ENCODE data around the gene IL1RAPL2.
"Not testable (repeated sequence)": the region's sequence is repeated elsewhere in the genome, so short reads cannot be mapped to it uniquely, and the experiment has no call there.

Gene IL1RAPL2

DNA sequence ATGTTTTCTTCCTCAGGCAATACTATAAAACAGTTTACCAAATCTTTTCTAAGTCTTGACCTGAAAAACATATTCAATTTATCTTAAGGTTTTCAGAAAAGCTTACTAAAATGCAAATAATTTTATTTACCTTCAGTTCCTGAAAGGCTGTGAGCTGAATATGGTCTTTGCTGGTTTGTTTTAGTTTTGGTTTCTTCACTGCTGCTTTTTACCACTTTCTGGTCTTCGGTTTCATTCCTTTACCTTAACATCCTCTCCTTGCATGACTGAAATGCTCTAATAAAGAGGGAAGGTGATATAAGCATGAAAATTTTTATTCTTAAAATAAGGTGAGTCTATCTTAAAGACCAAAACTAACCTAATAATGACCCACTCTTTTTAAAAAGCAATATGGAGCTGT lies 1159.2 kb downstream of the IL1RAPL2 start:
- DNase-seq: no peak

DNA sequence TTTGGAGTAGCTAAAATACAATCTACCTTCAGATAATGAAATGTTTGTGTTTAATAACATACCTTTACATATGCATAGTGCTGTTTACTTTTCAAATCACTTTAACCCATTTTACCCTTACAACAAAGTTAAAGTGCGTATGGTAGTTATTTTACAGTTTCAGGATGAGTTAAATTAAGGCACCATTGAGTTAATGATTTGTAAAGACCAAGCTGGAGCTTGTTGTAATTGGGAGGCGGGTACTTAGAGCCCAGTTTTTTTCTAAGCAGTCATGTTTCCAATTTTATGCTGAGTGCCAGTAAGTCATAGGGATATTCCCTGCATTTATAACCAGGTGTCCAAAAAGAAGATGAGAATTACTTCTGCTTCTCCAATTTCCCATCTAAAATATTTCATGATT lies 1172.2 kb downstream of the IL1RAPL2 start:
- no peak for DNase-seq

DNA sequence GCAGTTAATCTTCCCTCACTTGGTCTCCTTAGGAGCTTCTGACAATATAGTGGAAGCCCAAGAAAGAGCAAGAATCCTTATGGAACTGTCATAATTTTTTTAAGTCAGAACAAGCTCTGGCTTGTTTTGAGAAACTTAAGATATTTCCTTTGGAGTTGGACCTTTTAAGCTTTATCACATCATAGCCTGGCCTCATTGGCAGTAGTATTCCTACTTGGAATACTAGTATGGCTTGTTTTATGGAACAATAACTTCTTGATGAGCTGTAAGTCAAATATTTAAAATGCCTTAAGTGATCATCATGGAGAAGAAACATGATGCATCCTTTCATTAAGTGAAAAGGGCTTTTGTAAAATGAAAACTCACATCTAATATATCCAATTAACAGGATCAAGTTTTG lies 1178.3 kb downstream of the IL1RAPL2 start:
- DNase-seq: no peak

DNA sequence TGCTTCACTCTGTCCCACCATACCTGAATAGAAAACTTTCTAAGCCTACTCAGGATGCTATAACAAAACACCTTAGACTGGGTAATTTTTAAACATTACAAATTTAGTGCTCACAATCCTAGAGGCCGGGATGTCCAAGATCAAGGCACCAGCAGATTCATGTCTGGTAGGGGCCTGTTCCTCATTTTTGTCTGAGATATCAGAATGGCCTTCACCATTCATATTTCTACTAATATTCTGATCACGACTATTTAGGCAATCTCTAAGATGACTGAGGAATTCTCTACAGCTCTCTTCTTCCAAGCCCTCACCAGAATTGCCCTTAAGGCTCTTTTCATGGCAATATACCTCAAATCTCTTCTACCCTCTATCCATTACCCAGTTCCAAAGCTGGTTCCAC lies 1178.9 kb downstream of the IL1RAPL2 start:
- no peak for DNase-seq

DNA sequence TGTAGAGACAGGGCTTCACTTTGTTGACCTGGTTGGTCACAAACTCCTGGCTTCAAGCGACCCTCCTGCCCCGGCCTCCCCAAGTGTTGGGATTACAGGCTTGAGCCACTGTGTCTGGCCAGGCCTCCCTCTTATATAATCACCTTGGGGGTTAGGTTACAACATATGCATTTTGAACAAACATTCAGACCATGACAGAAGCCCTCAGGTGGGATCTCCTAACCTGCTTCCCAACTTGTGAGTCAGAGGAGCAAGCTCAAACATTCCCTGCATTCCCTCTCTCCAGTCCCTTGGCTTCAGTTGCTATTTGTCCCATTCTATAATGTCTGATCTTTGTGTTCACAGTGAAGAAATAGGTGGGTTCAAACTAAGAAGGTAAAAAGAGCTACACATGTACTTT lies 1179.9 kb downstream of the IL1RAPL2 start:
- no peak for DNase-seq

DNA sequence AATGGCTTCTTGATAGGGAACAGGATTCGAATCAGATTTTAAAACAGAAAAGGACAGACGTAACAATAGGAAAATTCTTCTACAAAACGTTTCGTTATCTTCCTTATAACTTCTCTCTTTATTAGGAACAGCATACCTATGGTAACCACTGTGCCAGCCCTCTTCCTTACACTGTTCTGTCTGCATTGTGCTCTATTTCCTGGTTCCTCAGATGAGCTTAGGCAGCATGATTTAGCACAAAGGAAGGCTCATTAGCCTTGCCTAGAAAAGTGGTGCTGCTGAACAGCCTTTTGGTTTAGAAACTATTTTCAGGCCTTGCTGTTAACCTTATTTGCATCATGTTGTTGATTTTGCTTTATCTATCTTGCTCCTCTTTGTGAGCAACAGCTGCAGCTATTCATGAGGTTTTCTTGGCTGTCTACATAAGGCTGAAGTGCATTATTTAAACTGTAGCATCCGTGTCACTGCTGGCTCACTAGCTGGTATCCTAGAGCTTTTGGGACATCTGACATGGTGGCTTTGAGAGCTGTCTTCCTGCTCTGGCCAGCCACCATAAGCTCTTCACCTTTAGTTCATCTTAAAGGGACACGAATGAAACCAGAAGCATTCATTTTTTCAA lies 1186.4 kb downstream of the IL1RAPL2 start:
- no peak for DNase-seq

DNA sequence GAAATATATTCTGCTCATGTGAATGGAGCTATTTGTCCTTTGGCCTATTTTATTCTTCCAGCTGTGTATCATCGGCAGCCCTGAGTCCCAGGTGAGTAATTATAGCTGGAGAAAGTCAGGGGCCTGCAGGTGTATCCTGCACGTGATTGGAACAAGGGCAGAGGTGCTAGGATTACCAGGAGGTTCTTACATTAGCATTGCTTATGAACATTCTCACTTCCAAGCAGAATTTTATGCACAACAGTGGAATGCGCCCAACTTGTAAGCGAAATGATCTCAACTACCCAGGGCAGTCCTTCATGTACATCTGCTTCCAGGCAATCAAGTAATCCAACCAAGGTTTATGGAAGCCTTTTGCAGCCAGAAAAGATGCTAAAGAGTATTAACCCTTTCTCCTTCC lies 1187.4 kb downstream of the IL1RAPL2 start:
- no peak for DNase-seq

DNA sequence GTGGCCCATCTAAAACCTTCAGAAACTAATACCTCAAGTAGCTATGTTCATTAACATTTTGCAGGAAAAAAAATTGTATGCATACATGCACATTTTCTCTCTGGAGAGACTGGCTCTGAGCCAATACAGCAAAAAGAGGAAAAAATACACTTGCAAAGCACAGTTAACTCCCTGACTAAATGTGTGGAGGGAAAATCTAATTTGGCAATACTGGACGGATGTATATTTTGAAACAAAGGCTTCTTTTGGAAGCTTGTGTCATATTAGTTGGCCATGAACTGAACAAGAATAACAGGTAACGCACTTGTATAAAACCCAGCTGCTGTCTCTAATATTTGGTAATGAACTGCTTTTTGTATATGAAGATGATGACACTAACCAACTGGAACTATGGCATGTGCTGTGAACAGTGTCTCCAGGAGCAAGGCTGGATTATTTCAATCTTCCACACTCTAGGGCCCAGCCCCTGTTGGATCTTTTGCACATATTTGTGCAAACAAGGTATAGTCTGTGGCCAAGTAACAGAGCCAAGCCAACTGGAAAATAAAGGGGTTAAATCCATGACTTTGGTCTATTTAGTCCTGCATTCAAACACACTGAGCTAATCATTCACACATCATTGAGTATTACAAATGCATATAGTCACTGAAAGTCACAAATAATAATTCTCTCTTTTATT lies 1188.4 kb downstream of the IL1RAPL2 start:
- DNase-seq: no peak

DNA sequence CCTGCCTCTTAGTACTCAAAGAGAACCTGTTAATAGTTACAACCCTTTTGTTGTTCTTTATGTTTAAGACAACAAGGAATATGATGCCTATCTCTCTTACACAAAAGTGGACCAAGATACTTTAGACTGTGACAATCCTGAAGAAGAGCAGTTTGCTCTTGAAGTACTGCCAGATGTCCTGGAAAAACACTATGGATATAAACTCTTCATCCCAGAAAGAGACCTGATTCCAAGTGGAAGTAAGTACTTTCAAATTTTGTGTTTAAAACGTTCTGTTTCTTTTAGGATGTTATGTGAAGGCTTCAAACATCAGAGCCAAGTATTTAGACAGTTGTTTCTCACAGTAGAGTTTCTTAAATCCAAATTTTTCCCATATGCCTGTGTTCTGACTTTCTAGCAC lies 1189.1 kb downstream of the IL1RAPL2 start:
- DNase-seq: no peak

DNA sequence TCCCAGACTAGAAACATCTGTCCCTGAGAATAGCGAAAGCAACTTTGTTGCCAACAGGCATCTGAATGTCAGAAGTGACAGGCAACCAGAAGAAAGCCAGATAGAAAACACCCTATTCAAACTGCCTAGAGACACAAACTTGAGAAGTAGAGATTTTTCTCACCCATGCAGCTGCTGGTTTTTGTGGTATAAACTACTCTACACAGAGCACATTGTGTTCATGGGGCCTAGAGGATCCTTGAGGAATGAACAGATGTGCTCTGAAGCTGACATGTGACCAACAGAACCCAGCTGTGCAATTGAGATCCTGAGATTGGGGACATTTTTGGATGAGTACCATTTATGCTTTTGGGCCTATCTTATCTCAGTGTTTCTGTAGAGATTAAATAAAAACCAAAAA lies 1192.8 kb downstream of the IL1RAPL2 start:
- no peak for DNase-seq

DNA sequence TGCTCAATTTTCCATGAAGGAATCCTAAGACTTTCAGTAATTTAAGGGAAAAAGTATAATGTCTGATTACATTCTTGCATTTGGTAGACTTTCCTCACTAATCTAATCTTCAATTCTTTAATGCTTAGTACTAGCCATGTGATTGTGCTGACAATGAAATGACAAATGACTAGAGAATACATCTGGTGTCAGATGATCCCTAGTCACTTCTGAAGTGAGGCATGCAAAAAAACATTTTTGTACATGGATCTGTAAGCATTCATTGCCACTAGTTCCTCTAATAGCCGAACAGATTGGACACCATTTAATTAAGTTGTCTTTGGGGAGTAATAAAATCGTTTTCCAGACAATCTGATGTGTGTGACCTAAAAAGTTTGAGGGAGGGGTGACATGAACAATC lies 1193.6 kb downstream of the IL1RAPL2 start:
- no peak for DNase-seq

DNA sequence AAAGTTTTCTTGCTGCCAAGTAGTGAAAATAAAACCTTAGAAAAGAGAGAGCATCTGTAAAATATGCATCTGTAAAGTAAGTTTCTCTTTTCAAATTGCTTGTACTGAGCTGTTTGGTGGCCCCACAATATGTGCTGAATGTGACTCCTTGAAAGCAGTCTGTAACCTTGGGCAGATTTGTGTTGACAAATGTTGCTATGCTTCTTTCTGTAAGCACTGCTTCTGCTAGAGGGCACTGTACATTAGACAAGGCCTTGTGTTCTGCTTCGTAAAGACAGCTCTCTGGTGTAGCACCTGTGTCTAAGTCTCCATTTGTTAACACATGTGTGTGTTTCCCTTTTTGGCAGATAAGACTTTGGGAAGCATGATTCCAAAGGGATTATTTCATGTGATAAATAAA lies 1199.7 kb downstream of the IL1RAPL2 start:
- DNase-seq: no peak

DNA sequence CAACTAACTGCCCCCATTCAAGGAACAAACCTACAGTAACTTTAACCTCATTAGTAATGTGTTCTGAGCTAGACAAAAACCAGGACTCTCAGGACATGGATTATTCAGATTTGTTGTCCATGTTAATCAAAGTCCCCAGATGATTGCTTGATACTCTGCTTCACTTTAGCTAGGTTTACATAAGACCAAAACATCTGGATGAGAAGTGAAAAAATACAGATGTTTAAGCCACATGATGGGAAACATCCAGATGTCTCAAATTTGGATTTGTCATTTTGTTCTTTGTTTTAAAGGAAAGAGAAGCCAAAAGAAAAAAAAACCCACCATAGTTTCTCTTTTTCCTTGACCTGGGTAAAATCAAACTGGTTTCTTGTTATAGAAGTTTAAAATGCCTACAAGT lies 1207.8 kb downstream of the IL1RAPL2 start:
- no peak for DNase-seq

DNA sequence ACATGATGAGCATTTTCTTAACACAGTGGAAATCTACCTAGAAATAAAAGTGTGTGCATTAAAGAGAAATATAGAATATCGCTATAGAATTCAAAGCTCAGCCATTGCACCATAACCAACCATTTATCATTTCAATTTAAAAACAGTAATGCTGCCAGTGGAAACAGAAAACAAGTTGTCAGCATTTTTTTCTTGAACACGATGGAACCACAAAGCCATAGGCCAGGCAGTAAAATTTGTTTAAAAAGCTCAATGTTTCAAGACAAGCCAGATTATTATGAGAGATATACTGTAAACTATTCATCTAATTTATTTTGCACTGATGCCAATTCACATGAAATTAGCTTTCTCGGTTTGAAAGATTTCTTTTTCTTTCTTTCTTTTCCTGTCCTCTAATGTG lies 1209.7 kb downstream of the IL1RAPL2 start:
- no peak for DNase-seq

DNA sequence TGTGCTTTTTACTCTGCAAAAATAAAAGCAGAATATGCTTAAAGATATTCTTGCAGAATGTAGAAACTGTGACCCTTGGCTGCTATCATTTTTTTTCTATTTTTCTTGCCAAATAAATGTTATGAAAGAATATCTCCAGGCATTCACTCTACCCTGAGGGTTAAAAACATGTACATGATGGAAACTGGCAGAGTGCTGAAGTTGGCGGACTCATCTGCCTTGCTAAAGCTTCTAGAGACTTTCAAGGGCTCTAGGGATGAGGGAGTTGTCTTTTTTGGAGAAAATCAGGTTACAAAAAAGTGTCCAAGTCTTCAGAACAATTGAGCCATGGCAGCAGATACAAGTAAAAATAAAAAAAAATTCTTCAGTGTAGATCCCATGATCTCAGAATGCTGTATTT lies 1215.8 kb downstream of the IL1RAPL2 start:
- no peak for DNase-seq

DNA sequence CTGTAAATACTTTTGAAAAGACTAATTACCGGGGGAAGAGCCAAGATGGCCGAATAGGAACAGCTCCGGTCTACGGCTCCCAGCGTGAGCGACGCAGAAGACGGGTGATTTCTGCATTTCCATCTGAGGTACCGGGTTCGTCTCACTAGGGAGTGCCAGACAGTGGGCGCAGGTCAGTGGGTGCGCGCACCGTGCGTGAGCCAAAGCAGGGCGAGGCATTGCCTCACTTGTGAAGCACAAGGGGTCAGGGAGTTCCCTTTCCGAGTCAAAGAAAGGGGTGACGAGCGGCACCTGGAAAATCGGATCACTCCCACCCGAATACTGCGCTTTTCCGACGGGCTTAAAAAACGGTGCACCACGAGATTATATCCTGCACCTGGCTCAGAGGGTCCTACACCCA lies 1230.9 kb downstream of the IL1RAPL2 start:
- DNase-seq: not testable (repeated sequence)

DNA sequence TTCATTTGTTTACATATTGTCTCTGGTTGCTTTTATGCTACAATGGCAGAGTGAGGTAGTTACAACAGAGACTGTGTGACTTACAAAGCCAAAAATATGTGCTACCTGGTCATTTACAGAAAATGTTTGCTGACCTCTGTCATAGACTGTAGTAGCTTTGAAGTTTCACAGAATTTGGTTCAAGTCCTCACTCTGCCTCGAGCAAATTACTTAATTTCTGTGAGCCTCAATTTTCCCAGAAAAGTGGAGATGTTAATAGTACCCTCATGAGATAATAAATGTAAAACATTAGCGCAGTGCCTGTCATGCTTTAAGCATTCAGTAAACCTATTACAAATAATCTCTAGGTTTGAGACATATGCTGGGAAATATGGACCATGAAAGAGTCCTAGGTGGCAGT lies 1237.9 kb downstream of the IL1RAPL2 start:
- no peak for DNase-seq

DNA sequence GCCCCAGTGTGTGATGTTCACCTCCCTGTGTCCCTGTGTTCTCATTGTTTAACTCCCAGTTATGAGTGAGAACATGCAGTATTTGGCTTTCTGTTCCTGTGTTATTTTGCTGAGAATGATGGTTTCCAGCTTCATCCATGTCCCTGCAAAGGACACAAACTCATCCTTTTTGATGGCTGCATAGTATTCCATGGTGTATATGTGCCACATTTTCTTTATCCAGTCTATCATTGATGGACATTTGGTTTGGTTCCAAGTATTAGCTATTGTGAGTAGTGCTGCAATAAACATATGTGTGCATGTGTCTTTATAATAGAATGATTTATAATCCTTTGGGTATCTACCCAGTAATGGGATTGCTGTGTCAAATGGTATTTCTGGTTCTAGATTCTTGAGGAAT lies 1239.7 kb downstream of the IL1RAPL2 start:
- DNase-seq: not testable (repeated sequence)

DNA sequence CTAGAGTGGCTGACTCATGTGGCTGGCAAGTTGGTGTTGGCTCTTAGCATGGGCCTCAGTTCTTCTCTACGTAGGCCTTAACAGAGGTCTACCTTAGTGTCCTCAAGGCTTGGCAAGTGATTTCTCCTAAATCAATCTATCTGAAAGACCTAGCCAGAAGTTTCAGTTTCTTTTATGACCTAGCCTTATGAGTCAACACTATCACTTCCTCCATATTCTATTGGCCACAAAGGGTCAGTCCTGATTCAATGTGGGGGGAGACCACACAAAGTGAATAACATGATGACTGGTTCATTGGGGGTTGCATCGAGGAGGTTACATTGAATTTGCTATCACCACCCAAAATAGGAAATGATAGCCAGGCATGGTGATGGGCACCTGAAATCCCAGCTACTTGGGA lies 1250.5 kb downstream of the IL1RAPL2 start:
- DNase-seq: no peak
